Lower leg skin (tissue), 3 donors: ENCODE measurements around the gene HDGFL2.

Experiments
- POLR2A ChIP-seq, 2 donors: fragments of 450-650 bp; IDR thresholded peaks; one replicate each; pipeline ENCODE4 v1.6.1; 2016 to 2017; ENCODE audit warnings: antibody characterized with exemption in 2 of 2, mild to moderate bottlenecking in 1 of 2, moderate library complexity in 1 of 2
- TF ChIP-seq, protein P1 (sequence below), 3 donors: fragments of 450-650 bp; IDR thresholded peaks; one replicate each; pipeline ENCODE4 v1.5.1; 2016; ENCODE audit warnings: antibody characterized with exemption in 3 of 3, mild to moderate bottlenecking in 3 of 3, moderate library complexity in 2 of 3

DNA sequence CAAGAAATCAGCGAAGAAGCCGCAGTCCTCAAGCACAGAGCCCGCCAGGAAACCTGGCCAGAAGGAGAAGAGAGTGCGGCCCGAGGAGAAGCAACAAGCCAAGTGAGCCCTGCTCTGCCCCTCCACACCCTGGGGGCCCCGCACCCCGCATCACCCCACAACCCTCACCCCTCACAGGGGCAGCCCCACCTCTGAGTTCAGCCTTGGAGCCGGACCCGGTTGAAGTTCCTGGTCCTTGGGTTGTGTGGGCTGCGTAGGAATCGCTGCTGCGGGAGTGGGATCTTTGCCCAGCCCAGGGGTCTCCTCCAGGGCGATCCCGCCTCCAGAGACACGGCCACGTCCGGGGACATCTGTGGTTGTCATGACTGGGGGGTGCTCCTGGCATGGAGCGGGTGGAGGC lies 24.2 kb downstream of the HDGFL2 start:
- TF ChIP-seq, protein P1, sequence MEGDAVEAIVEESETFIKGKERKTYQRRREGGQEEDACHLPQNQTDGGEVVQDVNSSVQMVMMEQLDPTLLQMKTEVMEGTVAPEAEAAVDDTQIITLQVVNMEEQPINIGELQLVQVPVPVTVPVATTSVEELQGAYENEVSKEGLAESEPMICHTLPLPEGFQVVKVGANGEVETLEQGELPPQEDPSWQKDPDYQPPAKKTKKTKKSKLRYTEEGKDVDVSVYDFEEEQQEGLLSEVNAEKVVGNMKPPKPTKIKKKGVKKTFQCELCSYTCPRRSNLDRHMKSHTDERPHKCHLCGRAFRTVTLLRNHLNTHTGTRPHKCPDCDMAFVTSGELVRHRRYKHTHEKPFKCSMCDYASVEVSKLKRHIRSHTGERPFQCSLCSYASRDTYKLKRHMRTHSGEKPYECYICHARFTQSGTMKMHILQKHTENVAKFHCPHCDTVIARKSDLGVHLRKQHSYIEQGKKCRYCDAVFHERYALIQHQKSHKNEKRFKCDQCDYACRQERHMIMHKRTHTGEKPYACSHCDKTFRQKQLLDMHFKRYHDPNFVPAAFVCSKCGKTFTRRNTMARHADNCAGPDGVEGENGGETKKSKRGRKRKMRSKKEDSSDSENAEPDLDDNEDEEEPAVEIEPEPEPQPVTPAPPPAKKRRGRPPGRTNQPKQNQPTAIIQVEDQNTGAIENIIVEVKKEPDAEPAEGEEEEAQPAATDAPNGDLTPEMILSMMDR (IDR thresholded peaks at IDR 0.05) = no peak
- no peak for TF ChIP-seq POLR2A (IDR thresholded peaks at IDR 0.05)
